ENCODE data around the gene CD63. TPM values are rescaled to one million over a fixed set of nuclear protein-coding genes. Genes with fewer than 3 reads are reported as not detected.

CD63 gene
- total RNA-seq, 1 experiment from 2014 or later: 879 TPM

- H3K4me1 ChIP-seq (ENCODE audit: control insufficient read depth, insufficient read depth, low read length): peaks cover 24% of the 10 kb centered on the region
- POLR2A ChIA-PET: no interaction called here
- intact Hi-C loops (cut with micrococcal nuclease; ENCODE audit: unreplicated experiment) (loop anchor here (10.0 kb wide), 1 partner anchor 198 kb away; no protein-coding TSS in a partner anchor), in situ Hi-C loops (cut with HindIII; ENCODE audit: low pct_unique_long_range_greater_than_20kb, low sequenced_read_pairs) (no loop called here)
- no peak overlapping the region for H3K27ac ChIP-seq (ENCODE audit: low read length)
- DNase-seq (ENCODE audit: low read depth, low spot score): no peak
- no TSS peak for BruUV-seq (replicated peaks)
- TF ChIP-seq CTCF (IDR thresholded peaks at IDR 0.05): no peak
- TF ChIP-seq POLR2AphosphoS5 (IDR thresholded peaks at IDR 0.05; ENCODE audit: low read depth, low read length): no peak
- no peak for TF ChIP-seq SIN3A (IDR thresholded peaks at IDR 0.05; ENCODE audit: borderline replicate concordance, insufficient read depth, low read depth, low read length)
- no peak for TF ChIP-seq TCF7L2 (IDR thresholded peaks at IDR 0.05; ENCODE audit: low read depth, low read length)
- TF ChIP-seq, protein P1, sequence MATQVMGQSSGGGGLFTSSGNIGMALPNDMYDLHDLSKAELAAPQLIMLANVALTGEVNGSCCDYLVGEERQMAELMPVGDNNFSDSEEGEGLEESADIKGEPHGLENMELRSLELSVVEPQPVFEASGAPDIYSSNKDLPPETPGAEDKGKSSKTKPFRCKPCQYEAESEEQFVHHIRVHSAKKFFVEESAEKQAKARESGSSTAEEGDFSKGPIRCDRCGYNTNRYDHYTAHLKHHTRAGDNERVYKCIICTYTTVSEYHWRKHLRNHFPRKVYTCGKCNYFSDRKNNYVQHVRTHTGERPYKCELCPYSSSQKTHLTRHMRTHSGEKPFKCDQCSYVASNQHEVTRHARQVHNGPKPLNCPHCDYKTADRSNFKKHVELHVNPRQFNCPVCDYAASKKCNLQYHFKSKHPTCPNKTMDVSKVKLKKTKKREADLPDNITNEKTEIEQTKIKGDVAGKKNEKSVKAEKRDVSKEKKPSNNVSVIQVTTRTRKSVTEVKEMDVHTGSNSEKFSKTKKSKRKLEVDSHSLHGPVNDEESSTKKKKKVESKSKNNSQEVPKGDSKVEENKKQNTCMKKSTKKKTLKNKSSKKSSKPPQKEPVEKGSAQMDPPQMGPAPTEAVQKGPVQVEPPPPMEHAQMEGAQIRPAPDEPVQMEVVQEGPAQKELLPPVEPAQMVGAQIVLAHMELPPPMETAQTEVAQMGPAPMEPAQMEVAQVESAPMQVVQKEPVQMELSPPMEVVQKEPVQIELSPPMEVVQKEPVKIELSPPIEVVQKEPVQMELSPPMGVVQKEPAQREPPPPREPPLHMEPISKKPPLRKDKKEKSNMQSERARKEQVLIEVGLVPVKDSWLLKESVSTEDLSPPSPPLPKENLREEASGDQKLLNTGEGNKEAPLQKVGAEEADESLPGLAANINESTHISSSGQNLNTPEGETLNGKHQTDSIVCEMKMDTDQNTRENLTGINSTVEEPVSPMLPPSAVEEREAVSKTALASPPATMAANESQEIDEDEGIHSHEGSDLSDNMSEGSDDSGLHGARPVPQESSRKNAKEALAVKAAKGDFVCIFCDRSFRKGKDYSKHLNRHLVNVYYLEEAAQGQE (IDR thresholded peaks at IDR 0.05; ENCODE audit: insufficient read depth in 1 of 2, low read depth in 2 of 2, low read length in 1 of 2): no peak
- no peaks in the 10 kb centered on the region for H3K9me3 ChIP-seq (ENCODE audit: control insufficient read depth, insufficient read depth, low read depth, low read length)
- CTCF ChIA-PET: interaction anchor here (0.5 to 0.7 kb wide), 2 partner anchors 80 to 294 kb away, joined by 7 to 19 read pairs; no protein-coding TSS in a partner anchor
- no peaks in the 10 kb centered on the region for H3K27me3 ChIP-seq (ENCODE audit: control insufficient read depth, insufficient read depth, low read length)
- ATAC-seq: no peak
- no peak overlapping the region for H3K4me3 ChIP-seq (ENCODE audit: low read depth in 2 of 2, low read length in 2 of 2)
- no peaks in the 10 kb centered on the region for H3K36me3 ChIP-seq (ENCODE audit: control insufficient read depth, insufficient read depth, low read length)
Measured at GRCh38 chr12:55746913-55747231, 18.1 kb upstream of the CD63 start.

GRCh38 chr12:55746174-55746912 is 17.5 kb upstream of the CD63 start:
- BruUV-seq (replicated peaks): no TSS peak
- in situ Hi-C loops (cut with HindIII; ENCODE audit: low pct_unique_long_range_greater_than_20kb, low sequenced_read_pairs): no loop called here

More at GRCh38 chr12:55746174-55746912, 17.5 kb upstream of the CD63 start:
- Histone ChIP-seq H3K27me3 (ENCODE audit: control insufficient read depth, insufficient read depth, low read length) (no peaks in the 10 kb centered on the region), H3K9me3 (ENCODE audit: control insufficient read depth, insufficient read depth, low read depth, low read length) (no peaks in the 10 kb centered on the region), H3K27ac (ENCODE audit: low read length) (no peak overlapping the region), H3K4me3 (ENCODE audit: low read depth in 2 of 2, low read length in 2 of 2) (no peak overlapping the region), H3K36me3 (ENCODE audit: control insufficient read depth, insufficient read depth, low read length) (no peaks in the 10 kb centered on the region), H3K4me1 (ENCODE audit: control insufficient read depth, insufficient read depth, low read length) (peaks cover 24% of the 10 kb centered on the region)
- no peak for DNase-seq (ENCODE audit: low read depth, low spot score)
- TF ChIP-seq SIN3A (IDR thresholded peaks at IDR 0.05; ENCODE audit: borderline replicate concordance, insufficient read depth, low read depth, low read length) (no peak), POLR2AphosphoS5 (IDR thresholded peaks at IDR 0.05; ENCODE audit: low read depth, low read length) (no peak), CTCF (IDR thresholded peaks at IDR 0.05) (no peak), TCF7L2 (IDR thresholded peaks at IDR 0.05; ENCODE audit: low read depth, low read length) (no peak)
- TF ChIP-seq, protein P1 (IDR thresholded peaks at IDR 0.05; ENCODE audit: insufficient read depth in 1 of 2, low read depth in 2 of 2, low read length in 1 of 2): no peak
- CTCF ChIA-PET: interaction anchor here (0.7 kb wide), 1 partner anchor 79 kb away, joined by 19 read pairs; no protein-coding TSS in a partner anchor
- POLR2A ChIA-PET: interaction anchor here (0.5 kb wide), 1 partner anchor 1606 kb away, joined by 4 read pairs; no protein-coding TSS in a partner anchor
- no peak for ATAC-seq
- intact Hi-C loops (cut with micrococcal nuclease; ENCODE audit: unreplicated experiment): loop anchor here (10.0 kb wide), 1 partner anchor 198 kb away; no protein-coding TSS in a partner anchor
